Forelimb muscle (tissue), 1 donor: ENCODE measurements around the gene CDK18. TPM values are rescaled to one million over a fixed set of nuclear protein-coding genes. Genes with fewer than 3 reads are reported as not detected.
"Not testable (repeated sequence)": the region's sequence is repeated elsewhere in the genome, so short reads cannot be mapped to it uniquely, and the experiment has no call there.

ENCODE experiments used
- DNase-seq: peaks from one replicate; pipeline ENCODE4 v3.0.0-alpha.2; 2013; ENCODE audit warnings: low read depth
- polyA plus RNA-seq: library from polyadenylated mRNA; unstranded; fragments of 120-200 nt; gene quantifications from one replicate; pipeline ENCODE4 v1.2.1, GENCODE V29; 2013; ENCODE audit not compliant: insufficient read length

Gene CDK18
- polyA plus RNA-seq, 1 donor, result 8.1 TPM

- DNase-seq, result no peak
Measured at GRCh38 chr1:205480349-205480985, 24.0 kb upstream of the CDK18 start.

GRCh38 chr1:205481218-205481617, 23.3 kb upstream of the CDK18 start:
- no peak for DNase-seq

GRCh38 chr1:205481629-205482151, 22.8 kb upstream of the CDK18 start:
- DNase-seq, result no peak

- not testable (repeated sequence) for DNase-seq
Measured at GRCh38 chr1:205482587-205482986, 21.9 kb upstream of the CDK18 start.

GRCh38 chr1:205483372-205483771, 21.1 kb upstream of the CDK18 start:
- no peak for DNase-seq

- DNase-seq, result no peak
Measured at GRCh38 chr1:205484985-205485967, 19.2 kb upstream of the CDK18 start.

GRCh38 chr1:205486258-205486657, 18.2 kb upstream of the CDK18 start:
- no peak for DNase-seq

GRCh38 chr1:205488074-205488723, 16.3 kb upstream of the CDK18 start:
- DNase-seq, result no peak

GRCh38 chr1:205491794-205492193, 12.7 kb upstream of the CDK18 start:
- DNase-seq, result no peak

- no peak for DNase-seq
Measured at GRCh38 chr1:205492201-205492667, 12.2 kb upstream of the CDK18 start.

GRCh38 chr1:205492774-205493173, 11.7 kb upstream of the CDK18 start:
- no peak for DNase-seq

GRCh38 chr1:205493241-205494085, 11.0 kb upstream of the CDK18 start:
- DNase-seq, result no peak

- DNase-seq, result no peak
Measured at GRCh38 chr1:205494115-205494514, 10.4 kb upstream of the CDK18 start.

- DNase-seq, result no peak
Measured at GRCh38 chr1:205495237-205495823, 9.1 kb upstream of the CDK18 start.

- no peak for DNase-seq
Measured at GRCh38 chr1:205496661-205497060, 7.8 kb upstream of the CDK18 start.

GRCh38 chr1:205497351-205497750, 7.1 kb upstream of the CDK18 start:
- DNase-seq, result no peak

GRCh38 chr1:205499789-205500188, 4.7 kb upstream of the CDK18 start:
- DNase-seq, result no peak

- DNase-seq, result no peak
Measured at GRCh38 chr1:205500240-205501233, 3.9 kb upstream of the CDK18 start.

- no peak for DNase-seq
Measured at GRCh38 chr1:205502111-205502810, 2.2 kb upstream of the CDK18 start.
